ENCODE data around the gene TMIE. TPM values are rescaled to one million over a fixed set of nuclear protein-coding genes. Genes with fewer than 3 reads are reported as not detected.

The TMIE gene, protein sequence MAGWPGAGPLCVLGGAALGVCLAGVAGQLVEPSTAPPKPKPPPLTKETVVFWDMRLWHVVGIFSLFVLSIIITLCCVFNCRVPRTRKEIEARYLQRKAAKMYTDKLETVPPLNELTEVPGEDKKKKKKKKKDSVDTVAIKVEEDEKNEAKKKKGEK
- 6.0 and 6.5 TPM in 2 replicates for total RNA-seq (2021)
- percentile 40 among the genes with signal in this experiment for Bru-seq, nascent RNA
- percentile 43 among the genes with signal in this experiment for BruChase-seq, experiment 1, labeled RNA remaining after a 2-hour chase
- percentile 32 among the genes with signal in this experiment for BruChase-seq, experiment 2, labeled RNA remaining after a 6-hour chase
- long read RNA-seq, transcript TMIE-203 (4 exons, 1,634 nt) = major isoform, 9 of 25 reads
- long read RNA-seq, partial matches to known transcripts = 0 of 25 reads
- long read RNA-seq, other reads (novel, unspliced or antisense) = 16 of 25 reads

DNA sequence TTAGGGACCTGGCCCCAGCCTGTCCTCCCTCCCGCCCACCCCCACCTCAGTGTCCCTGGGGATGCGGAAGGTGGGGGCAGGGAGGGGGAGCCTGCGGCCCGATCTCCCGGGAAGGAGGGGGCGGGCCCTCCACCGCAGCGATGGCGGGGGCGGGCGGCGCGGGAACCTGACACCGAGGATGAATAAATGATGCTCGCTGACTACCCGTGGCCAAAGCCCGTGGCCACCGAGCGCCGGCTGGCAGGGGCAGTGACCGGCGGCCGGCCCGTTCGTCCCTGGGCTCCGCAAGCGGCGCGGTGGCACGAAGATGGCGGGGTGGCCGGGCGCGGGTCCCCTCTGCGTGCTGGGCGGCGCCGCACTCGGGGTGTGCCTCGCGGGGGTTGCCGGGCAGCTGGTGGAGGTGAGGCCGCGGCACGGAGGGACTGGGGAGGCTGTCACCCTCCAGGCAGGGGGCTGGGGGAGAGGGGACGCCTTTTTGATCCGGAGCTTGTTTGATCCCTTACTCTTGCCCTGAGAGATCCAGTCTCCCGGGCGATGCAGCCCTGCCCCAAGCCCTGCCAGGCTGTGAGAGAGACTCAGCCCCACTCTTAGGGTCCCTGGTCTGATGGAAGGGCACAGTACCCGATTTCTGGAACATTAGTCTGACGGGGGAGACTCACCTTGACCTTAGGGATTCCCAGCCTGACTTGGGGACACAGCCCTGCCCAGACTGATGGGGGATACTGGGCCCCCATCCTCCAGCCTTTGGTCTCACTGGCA, at the start of gene TMIE:
Gene TMIE (plus strand): TSS at position 212 of the 759 bp plus-strand sequence. CDS start 96 bp downstream, at position 308.
- Histone ChIP-seq H3K9me2 (ENCODE audit: insufficient read depth) (no peaks in the 10 kb centered on the region), H2AFZ (no peak within 1 kb of the TSS), H3K9me3 (ENCODE audit: insufficient read depth, low read depth) (no peaks in the 10 kb centered on the region), H3K4me2 (no peak within 1 kb of the TSS), H3K79me2 (ENCODE audit: low read depth) (no peaks in the 10 kb centered on the region), H3K4me3 (no peak within 1 kb of the TSS), H3K4me1 (replicated peaks; ENCODE audit: insufficient read depth) (peaks cover 20% of the 10 kb centered on the region), H3K27me3 (ENCODE audit: insufficient read depth, low read depth) (no peaks in the 10 kb centered on the region), H4K20me1 (ENCODE audit: insufficient read depth) (no peaks in the 10 kb centered on the region), H3F3A (ENCODE audit: insufficient read depth, low read depth) (no peaks in the 10 kb centered on the region; the same call in 1 of the 2 replicates), H3K36me3 (ENCODE audit: low read depth) (no peaks in the 10 kb centered on the region), H3K27ac (no peak within 1 kb of the TSS)
- POLR2A ChIA-PET (ENCODE audit: unreplicated experiment) = no interaction called here
- intact Hi-C loops (cut with micrococcal nuclease; ENCODE audit: unreplicated experiment) = no loop called here
- CTCF ChIA-PET = no interaction called here
- BruUV-seq (replicated peaks) = no TSS peak
- TF ChIP-seq, protein P1, sequence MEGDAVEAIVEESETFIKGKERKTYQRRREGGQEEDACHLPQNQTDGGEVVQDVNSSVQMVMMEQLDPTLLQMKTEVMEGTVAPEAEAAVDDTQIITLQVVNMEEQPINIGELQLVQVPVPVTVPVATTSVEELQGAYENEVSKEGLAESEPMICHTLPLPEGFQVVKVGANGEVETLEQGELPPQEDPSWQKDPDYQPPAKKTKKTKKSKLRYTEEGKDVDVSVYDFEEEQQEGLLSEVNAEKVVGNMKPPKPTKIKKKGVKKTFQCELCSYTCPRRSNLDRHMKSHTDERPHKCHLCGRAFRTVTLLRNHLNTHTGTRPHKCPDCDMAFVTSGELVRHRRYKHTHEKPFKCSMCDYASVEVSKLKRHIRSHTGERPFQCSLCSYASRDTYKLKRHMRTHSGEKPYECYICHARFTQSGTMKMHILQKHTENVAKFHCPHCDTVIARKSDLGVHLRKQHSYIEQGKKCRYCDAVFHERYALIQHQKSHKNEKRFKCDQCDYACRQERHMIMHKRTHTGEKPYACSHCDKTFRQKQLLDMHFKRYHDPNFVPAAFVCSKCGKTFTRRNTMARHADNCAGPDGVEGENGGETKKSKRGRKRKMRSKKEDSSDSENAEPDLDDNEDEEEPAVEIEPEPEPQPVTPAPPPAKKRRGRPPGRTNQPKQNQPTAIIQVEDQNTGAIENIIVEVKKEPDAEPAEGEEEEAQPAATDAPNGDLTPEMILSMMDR (conservative IDR thresholded peaks at IDR 0.05) = no peak
- TF ChIP-seq EZH2 (IDR thresholded peaks at IDR 0.05; ENCODE audit: low read depth) = no peak
- DNase-seq = no peak

DNA sequence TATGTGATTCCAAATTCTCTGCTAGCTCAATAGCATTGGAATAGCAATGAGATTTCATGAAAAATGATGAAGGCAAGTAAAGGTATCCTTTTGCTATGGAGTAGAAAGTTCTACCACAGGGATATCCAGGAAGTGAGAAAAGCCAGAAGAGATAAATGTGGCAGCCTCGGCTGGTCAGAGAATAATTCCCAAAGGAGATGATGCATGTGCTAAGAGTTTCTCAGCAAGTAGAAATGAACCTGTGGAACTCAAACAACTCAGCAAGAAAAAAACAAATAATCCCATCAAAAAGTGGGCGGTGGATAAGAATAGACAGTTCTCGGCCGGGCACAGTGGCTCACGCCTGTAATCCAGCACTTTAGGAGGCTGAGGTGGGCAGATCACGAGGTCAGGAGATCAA, 45.9 kb upstream of the TMIE start:
- CTCF ChIA-PET = no interaction called here
- no TSS peak for BruUV-seq (replicated peaks)
- H3K36me3 ChIP-seq (ENCODE audit: low read depth) = no peaks in the 10 kb centered on the region
- no peak overlapping the region for H3K4me3 ChIP-seq
- POLR2A ChIA-PET (ENCODE audit: unreplicated experiment) = no interaction called here
- intact Hi-C loops (cut with micrococcal nuclease; ENCODE audit: unreplicated experiment) = no loop called here
- TF ChIP-seq, protein P1 (conservative IDR thresholded peaks at IDR 0.05) = no peak
- no peak for TF ChIP-seq EZH2 (IDR thresholded peaks at IDR 0.05; ENCODE audit: low read depth)
- peaks cover 5% of the 10 kb centered on the region; the same call in 1 of the 2 replicates for H3F3A ChIP-seq (ENCODE audit: insufficient read depth, low read depth)
- H3K27ac ChIP-seq = no peak overlapping the region
- H3K4me1 ChIP-seq (replicated peaks; ENCODE audit: insufficient read depth) = 0 out of 2 replicates have a peak, but pooled peaks cover 13% of the 10 kb centered on the region
- H3K27me3 ChIP-seq (ENCODE audit: insufficient read depth, low read depth) = no peaks in the 10 kb centered on the region
- H3K9me2 ChIP-seq (ENCODE audit: insufficient read depth) = no peaks in the 10 kb centered on the region
- no peaks in the 10 kb centered on the region for H4K20me1 ChIP-seq (ENCODE audit: insufficient read depth)
- H3K9me3 ChIP-seq (ENCODE audit: insufficient read depth, low read depth) = no peaks in the 10 kb centered on the region
- no peak for DNase-seq
- H2AFZ ChIP-seq = no peak overlapping the region
- H3K4me2 ChIP-seq = no peak overlapping the region
- no peaks in the 10 kb centered on the region for H3K79me2 ChIP-seq (ENCODE audit: low read depth)

DNA sequence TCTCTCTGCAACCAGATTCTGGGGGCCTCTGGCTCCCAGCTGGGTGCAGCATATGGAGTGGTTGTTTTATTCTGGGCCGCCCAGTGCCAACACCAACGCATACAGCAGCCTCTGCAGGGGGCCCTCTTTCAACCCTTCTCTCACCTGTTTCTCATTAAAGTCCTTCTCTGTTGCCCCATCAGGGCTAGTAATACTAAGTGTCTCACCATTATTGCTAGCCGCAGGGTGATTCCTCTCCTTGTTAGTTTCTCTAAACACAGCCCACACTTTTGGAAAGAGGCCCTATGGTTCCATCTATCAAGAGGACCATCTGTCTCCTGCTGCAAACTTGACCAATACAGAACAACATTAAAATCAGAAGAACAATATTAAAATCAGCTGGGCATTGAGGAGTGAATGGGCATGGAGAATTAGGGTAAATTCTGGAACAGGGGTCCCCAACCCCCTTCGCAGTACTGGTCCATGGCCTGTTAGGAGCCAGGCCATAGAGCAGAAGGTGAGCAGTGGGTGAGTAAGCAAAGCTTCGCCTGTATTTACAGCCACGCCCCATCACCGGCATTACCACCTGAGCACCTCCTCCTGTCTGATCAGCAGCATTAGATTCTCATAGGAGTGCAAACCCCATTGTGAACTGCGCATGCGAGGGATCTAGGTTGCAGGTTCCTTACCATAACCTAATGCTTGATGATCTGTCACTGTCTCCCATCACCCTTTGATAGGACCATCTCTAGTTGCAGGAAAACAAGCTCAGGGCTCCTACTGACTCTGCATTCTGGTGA, 44.2 kb upstream of the TMIE start:
- H4K20me1 ChIP-seq (ENCODE audit: insufficient read depth) = no peaks in the 10 kb centered on the region
- ChIA-PET CTCF (no interaction called here), POLR2A (ENCODE audit: unreplicated experiment) (no interaction called here)
- DNase-seq = no peak
- no peaks in the 10 kb centered on the region for H3K36me3 ChIP-seq (ENCODE audit: low read depth)
- no peak overlapping the region for H3K27ac ChIP-seq
- no TSS peak for BruUV-seq (replicated peaks)
- H3K4me3 ChIP-seq = no peak overlapping the region
- intact Hi-C loops (cut with micrococcal nuclease; ENCODE audit: unreplicated experiment) = no loop called here
- no peaks in the 10 kb centered on the region for H3K9me3 ChIP-seq (ENCODE audit: insufficient read depth, low read depth)
- no peaks in the 10 kb centered on the region for H3K9me2 ChIP-seq (ENCODE audit: insufficient read depth)
- TF ChIP-seq, protein P1 (conservative IDR thresholded peaks at IDR 0.05) = no peak
- no peak for TF ChIP-seq EZH2 (IDR thresholded peaks at IDR 0.05; ENCODE audit: low read depth)
- H2AFZ ChIP-seq = no peak overlapping the region
- no peaks in the 10 kb centered on the region for H3K27me3 ChIP-seq (ENCODE audit: insufficient read depth, low read depth)
- peaks cover 5% of the 10 kb centered on the region; the same call in 1 of the 2 replicates for H3F3A ChIP-seq (ENCODE audit: insufficient read depth, low read depth)
- H3K79me2 ChIP-seq (ENCODE audit: low read depth) = no peaks in the 10 kb centered on the region
- no peak overlapping the region for H3K4me2 ChIP-seq
- H3K4me1 ChIP-seq (replicated peaks; ENCODE audit: insufficient read depth) = peaks cover 28% of the 10 kb centered on the region

Measured in PC-9 (cell line).